OCI-LY3 (cell line): Measurements from ENCODE around the gene NAGPA.
"Not testable (repeated sequence)": the region's sequence is repeated elsewhere in the genome, so short reads cannot be mapped to it uniquely, and the experiment has no call there.

ENCODE experiments used
- H2AFZ ChIP-seq: fragments of 200-600, 300-600 bp; shearing (Covaris generic); 2 replicates; pipeline ENCODE4 v1.6.0; 2014; ENCODE audit warnings: antibody characterized with exemption, low read depth, low read length
- H3K27ac ChIP-seq: fragments of 200-600, 300-600 bp; sonication (generic); 2 replicates; pipeline ENCODE4 v1.5.1; 2014; ENCODE audit warnings: mild to moderate bottlenecking, low read length, moderate library complexity, mixed read lengths
- H3K27me3 ChIP-seq: fragments of 200-600, 300-600 bp; sonication (generic); 2 replicates; pipeline ENCODE4 v1.6.1; 2014; ENCODE audit warnings: low read depth, low read length, mixed read lengths
- H3K36me3 ChIP-seq: fragments of 200-600, 300-600 bp; sonication (generic); replicated peaks from 2 replicates; pipeline ENCODE3; 2014; ENCODE audit warnings: low read depth, low read length, mixed read lengths
- H3K4me1 ChIP-seq: fragments of 300-600, 200-600 bp; sonication (generic); 2 replicates; pipeline ENCODE4 v1.6.1; 2014; ENCODE audit warnings: low read length, mixed read lengths
- H3K4me2 ChIP-seq: fragments of 200-600, 300-600 bp; sonication (generic); 2 replicates; pipeline ENCODE4 v1.6.1; 2014; ENCODE audit warnings: low read length, mixed read lengths
- H3K4me3 ChIP-seq: fragments of 300-600, 200-600 bp; sonication (generic); 2 replicates; pipeline ENCODE4 v1.5.1; 2014; ENCODE audit warnings: antibody characterized with exemption, mild to moderate bottlenecking, low read length, moderate library complexity
- H3K79me2 ChIP-seq: fragments of 300-600, 200-600 bp; shearing (Covaris generic); 2 replicates; pipeline ENCODE4 v1.6.1; 2014; ENCODE audit warnings: mild to moderate bottlenecking, low read length, mixed read lengths
- H3K9ac ChIP-seq: fragments of 300-600, 200-600 bp; shearing (Covaris generic); 2 replicates; pipeline ENCODE4 v1.6.0; 2014; ENCODE audit warnings: mild to moderate bottlenecking, low read length, moderate library complexity
- H3K9me3 ChIP-seq: fragments of 200-600, 300-600 bp; shearing (Covaris generic); 2 replicates; pipeline ENCODE4 v1.6.1; 2014; ENCODE audit warnings: low read length, mixed read lengths; ENCODE audit not compliant: insufficient read depth
- H4K20me1 ChIP-seq: fragments of 200-600, 300-600 bp; sonication (generic); 2 replicates; pipeline ENCODE4 v1.6.1; 2016; ENCODE audit warnings: low read length, mixed read lengths; ENCODE audit not compliant: insufficient read depth
- EZH2phosphoT487 ChIP-seq: fragments of 200-600 bp; shearing (Covaris generic); IDR thresholded peaks from 2 replicates; pipeline ENCODE4 v1.6.1; 2018; ENCODE audit warnings: antibody characterized with exemption, mixed run types, low read depth
- TF ChIP-seq, protein P1 (sequence below): fragments of 200-600, 300-600 bp; sonication (generic); IDR thresholded peaks from 2 replicates; pipeline ENCODE4 v1.5.1; 2014; ENCODE audit warnings: antibody characterized with exemption, low read length, low read depth

The NAGPA gene

DNA sequence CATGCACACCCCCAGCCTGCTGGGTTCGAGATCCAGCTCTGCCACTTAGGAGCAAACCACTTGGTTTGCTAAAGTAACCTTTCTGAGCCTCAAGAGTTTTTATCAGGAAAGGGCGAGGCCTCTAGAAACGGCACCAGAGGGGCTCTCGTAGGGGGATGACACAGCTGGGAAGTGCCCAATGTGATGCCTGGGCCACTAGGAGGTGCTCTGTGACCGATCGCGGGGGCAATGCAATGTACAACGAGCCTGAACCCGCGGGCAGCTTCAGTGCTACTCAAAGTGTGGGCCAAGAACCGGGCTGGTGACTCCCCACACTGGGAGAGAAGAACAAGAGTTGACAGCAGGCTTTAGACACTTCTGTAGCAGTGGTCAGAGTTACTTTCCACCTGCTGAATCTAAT is 22.6 kb upstream of the NAGPA start:
- Histone ChIP-seq H3K9me3 (no peaks in the 10 kb centered on the region), H3K4me3 (no peak overlapping the region), H4K20me1 (no peaks in the 10 kb centered on the region), H3K79me2 (no peaks in the 10 kb centered on the region), H3K27ac (no peak overlapping the region), H3K4me2 (no peak overlapping the region), H2AFZ (0 out of 2 replicates have a peak overlapping the region, but pooled peaks have one; percentile 12), H3K9ac (no peak overlapping the region), H3K27me3 (peaks cover 4% of the 10 kb centered on the region; the same call in 1 of the 2 replicates), H3K4me1 (no peaks in the 10 kb centered on the region), H3K36me3 (no peaks in the 10 kb centered on the region)
- TF ChIP-seq EZH2phosphoT487 = no peak
- TF ChIP-seq, protein P1, sequence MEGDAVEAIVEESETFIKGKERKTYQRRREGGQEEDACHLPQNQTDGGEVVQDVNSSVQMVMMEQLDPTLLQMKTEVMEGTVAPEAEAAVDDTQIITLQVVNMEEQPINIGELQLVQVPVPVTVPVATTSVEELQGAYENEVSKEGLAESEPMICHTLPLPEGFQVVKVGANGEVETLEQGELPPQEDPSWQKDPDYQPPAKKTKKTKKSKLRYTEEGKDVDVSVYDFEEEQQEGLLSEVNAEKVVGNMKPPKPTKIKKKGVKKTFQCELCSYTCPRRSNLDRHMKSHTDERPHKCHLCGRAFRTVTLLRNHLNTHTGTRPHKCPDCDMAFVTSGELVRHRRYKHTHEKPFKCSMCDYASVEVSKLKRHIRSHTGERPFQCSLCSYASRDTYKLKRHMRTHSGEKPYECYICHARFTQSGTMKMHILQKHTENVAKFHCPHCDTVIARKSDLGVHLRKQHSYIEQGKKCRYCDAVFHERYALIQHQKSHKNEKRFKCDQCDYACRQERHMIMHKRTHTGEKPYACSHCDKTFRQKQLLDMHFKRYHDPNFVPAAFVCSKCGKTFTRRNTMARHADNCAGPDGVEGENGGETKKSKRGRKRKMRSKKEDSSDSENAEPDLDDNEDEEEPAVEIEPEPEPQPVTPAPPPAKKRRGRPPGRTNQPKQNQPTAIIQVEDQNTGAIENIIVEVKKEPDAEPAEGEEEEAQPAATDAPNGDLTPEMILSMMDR = peak; percentile 57

DNA sequence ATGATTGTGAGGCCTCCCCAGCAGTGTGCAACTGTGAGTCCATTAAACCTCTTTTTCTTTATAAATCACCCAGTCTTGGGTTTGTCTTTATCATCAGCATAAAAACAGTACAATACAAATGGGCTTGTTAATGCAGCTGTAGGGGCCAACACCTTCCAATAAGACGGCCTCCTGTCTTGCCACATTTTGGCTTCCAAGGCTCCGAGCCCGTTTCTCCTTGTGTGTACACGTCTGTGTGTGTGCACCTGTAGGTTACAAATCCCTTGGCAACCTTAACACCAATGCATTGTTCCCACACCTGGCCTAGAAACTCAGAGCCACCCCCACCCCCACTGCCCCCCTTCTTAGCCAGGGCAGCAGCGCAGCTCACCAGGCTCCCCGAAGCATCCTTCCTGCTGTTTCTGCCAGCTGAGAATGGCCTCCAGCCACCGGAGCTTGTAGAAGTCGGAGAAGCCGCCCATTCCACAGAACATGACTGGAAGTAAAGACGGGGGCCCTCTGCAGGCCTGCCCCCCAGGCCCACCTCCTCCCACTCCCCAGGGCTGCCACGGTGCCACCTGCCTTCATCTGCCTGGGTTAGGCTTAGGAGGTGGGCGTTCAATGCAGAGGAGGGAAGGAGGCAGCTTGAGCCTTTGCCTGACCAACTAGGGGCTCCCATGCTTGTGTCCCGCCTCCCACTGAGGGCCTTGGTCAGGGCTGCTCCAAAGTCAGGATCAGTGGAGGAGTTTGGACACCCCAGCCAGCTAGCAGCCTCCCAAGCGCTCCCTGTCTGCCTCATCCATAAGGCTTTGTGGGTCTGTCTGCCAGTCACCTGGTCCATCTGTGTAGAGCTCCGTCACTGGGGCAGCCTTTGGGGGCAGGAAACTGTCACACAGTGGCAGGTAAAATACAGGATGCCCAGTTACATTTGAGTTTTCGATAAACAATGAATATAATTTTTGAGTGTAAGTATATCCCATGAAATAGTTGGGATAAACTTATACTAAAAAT is 21.4 kb upstream of the NAGPA start:
- Histone ChIP-seq H2AFZ (no peak overlapping the region), H3K4me2 (no peak overlapping the region), H3K79me2 (no peaks in the 10 kb centered on the region), H3K36me3 (no peaks in the 10 kb centered on the region), H3K4me1 (no peaks in the 10 kb centered on the region), H3K9me3 (no peaks in the 10 kb centered on the region), H3K4me3 (no peak overlapping the region), H3K27ac (no peak overlapping the region), H3K9ac (no peak overlapping the region), H3K27me3 (peaks cover 5% of the 10 kb centered on the region; the same call in 1 of the 2 replicates), H4K20me1 (no peaks in the 10 kb centered on the region)
- TF ChIP-seq EZH2phosphoT487 = no peak
- TF ChIP-seq, protein P1 = no peak

DNA sequence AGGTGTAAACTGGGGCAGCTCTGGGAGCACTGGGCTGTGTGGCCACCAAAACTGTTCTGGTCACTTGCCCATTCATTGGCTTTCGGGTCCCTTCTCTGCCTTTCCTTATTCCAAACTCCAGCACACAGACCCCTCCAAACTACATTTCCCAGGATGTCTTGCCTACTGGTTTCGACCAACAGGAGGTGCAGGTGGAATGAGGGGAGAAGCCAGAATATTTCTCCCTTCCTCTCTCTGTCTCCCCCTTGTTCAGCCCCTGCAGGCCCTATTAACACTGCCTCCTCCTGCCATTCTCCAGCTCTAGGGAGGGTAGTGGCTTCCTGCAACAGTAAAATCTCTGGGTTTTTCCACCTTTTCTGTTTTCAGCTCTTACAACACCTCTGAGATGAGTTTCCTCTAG is 13.2 kb upstream of the NAGPA start:
- Histone ChIP-seq H3K27me3 (peaks cover 35% of the 10 kb centered on the region), H3K36me3 (no peaks in the 10 kb centered on the region), H3K79me2 (no peaks in the 10 kb centered on the region), H3K9me3 (no peaks in the 10 kb centered on the region), H2AFZ (no peak overlapping the region), H3K4me2 (no peak overlapping the region), H3K27ac (no peak overlapping the region), H4K20me1 (no peaks in the 10 kb centered on the region), H3K9ac (no peak overlapping the region), H3K4me3 (no peak overlapping the region), H3K4me1 (peaks cover 1% of the 10 kb centered on the region; the same call in 1 of the 2 replicates)
- TF ChIP-seq, protein P1 = no peak
- TF ChIP-seq EZH2phosphoT487 = no peak

DNA sequence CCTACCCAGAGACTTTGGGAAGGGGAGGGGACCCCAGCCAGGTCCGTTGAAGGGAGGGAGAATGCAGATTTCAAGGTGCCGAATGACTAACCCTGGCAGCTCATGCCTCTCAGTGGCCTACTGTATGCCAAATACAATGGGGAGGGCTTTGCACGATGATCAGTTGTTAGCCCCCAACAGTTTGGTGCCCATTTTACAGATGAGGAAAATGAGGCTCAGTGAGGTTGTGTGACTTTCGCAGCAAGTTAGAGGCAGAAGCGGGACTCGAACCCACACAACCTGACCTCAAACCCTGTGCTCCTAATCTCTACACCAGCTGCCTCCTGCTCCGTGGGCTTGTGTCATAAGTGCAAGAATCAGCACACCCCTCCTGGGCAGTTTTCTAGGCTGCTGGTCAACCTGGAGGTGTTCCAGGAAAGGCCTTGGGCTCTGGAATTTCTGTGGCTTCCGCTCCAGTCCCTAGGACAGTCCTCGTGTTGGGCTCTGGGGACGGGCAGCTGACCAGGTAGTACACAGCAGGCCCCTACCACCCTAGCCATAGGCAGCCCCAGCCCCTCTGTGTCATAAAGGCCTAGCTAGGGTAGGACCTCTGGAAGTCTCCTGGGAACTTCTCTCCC is 11.9 kb upstream of the NAGPA start:
- H3K4me3 ChIP-seq = no peak overlapping the region
- H3K36me3 ChIP-seq = no peaks in the 10 kb centered on the region
- H3K4me2 ChIP-seq = no peak overlapping the region

DNA sequence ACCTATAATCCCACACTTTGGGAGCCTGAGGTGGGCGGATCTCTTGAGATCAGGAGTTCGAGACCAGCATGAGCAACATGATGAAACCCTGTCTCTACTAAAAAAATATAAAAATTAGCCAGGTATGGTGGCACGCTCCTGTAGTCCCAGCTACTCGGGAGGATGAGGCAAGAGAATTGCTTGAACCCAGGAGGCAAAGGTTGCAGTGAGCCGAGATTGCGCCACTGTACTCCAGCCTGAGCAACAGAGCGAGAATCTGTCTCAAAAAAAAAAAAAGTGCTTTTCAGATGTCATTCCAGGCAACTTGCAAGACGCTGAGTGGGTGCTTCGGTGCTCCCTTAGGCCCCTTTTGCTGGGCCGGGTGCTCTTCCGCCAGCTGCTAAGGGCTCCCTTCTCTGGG is 10.8 kb upstream of the NAGPA start:
- H2AFZ ChIP-seq, H3K4me1 ChIP-seq, H3K36me3 ChIP-seq, H3K9me3 ChIP-seq, H4K20me1 ChIP-seq, H3K27ac ChIP-seq, H3K4me2 ChIP-seq, H3K4me3 ChIP-seq, H3K79me2 ChIP-seq, H3K9ac ChIP-seq: not testable (repeated sequence)
- peaks cover 46% of the 10 kb centered on the region for H3K27me3 ChIP-seq

More for the DNA sequence above, 11.9 kb upstream of the NAGPA start:
- Histone ChIP-seq H3K9ac (no peak overlapping the region), H2AFZ (no peak overlapping the region), H3K79me2 (no peaks in the 10 kb centered on the region), H3K4me1 (peaks cover 9% of the 10 kb centered on the region; the same call in 1 of the 2 replicates), H3K27me3 (peaks cover 41% of the 10 kb centered on the region), H4K20me1 (no peaks in the 10 kb centered on the region), H3K9me3 (no peaks in the 10 kb centered on the region), H3K27ac (no peak overlapping the region)
- TF ChIP-seq, protein P1 = no peak
- TF ChIP-seq EZH2phosphoT487 = no peak
